Fibroblast of skin of back (primary cell): Measurements from ENCODE around the gene PHF21B.
"Not testable (repeated sequence)": the region's sequence is repeated elsewhere in the genome, so short reads cannot be mapped to it uniquely, and the experiment has no call there.

Source experiments
- DNase-seq: peaks from one replicate; pipeline ENCODE4 v3.0.0-alpha.2; 2013

PHF21B gene

GRCh38 chr22:44865193-44866057 is 144.4 kb downstream of the PHF21B start:
- DNase-seq, result no peak

- DNase-seq, result no peak
Observed at GRCh38 chr22:44862981-44863860, 146.6 kb downstream of the PHF21B start.

- no peak for DNase-seq
Observed at GRCh38 chr22:44862281-44862680, 147.5 kb downstream of the PHF21B start.

GRCh38 chr22:44861245-44861644 is 148.6 kb downstream of the PHF21B start:
- no peak for DNase-seq

DNA sequence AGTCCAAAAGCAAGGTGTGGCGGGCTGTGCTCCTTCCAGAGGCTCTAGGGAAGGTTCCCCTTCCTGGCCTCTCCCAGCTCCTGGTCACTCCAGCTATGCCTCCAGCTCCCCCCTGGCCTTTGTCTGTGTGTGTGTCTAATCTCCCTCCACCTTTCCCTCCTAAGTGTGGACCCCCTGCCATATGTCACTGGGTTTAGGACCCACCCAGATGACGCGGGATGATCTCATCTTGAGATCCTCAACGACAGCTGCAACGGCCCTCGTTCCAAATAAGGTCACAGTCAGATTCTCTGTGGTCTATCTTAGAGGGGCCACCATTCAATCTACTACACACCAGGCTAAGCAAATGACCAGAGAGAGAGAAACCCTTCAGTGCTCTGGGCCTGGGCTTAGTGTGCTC is 149.5 kb downstream of the PHF21B start:
- no peak for DNase-seq

DNA sequence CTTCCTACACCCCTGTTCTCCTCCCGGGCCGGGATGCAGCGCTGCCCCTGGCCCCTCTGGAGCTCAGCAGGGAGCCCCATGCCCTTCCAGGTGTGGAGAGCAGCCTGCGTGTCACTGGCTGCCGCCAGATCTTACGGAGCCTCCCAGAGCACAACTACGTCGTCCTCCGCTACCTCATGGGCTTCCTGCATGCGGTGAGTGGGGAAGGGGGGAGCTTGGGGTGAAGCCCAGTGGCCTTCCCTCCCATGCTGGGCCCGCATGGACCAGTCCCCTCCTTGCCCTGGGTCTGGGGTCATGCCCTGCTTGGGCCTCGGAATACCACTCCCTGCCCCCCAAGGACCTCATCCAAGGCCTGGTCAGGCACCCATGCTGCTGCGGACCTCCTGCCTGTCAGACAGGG is 150.2 kb downstream of the PHF21B start:
- DNase-seq, result no peak

DNA sequence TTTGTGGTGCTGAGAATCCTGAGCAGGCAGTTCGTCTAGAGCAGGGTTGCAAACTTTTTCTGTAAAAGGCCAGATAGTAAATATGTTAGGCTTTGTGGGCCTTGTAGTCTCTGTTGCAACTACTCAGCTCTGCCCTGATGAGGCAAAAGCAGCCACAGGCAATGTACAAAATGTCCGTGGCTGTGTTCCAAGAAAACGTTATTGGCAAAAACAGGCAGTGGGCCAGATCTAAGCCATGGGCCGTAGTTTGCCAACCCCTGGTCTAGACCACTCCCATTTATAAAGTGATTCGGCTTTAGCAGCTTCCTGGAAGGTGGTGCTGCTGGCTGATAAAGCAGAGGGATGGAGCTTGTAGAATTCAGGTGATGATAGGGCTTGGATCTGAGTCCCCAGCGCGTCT is 151.0 kb downstream of the PHF21B start:
- DNase-seq, result not testable (repeated sequence)

GRCh38 chr22:44855855-44856254 is 153.9 kb downstream of the PHF21B start:
- DNase-seq, result no peak

DNA sequence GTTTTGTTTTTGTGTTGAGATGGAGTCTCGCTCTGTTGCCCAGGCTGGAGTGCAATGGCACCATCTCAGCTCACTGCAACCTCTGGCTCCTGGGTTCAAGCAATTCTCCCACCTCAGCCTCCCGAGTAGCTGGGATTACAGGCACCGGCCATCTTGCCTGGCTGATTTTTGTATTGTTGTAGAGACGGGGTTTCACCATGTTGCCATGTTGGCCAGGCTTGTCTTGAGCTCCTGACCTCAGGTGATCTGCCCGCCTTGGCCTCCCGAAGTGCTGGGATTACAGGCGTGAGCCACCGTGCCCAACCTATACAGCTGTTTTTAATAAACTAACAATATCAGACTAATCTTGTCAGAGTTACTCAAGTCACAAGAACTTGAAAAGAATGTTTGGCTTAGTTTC is 155.2 kb downstream of the PHF21B start:
- not testable (repeated sequence) for DNase-seq

DNA sequence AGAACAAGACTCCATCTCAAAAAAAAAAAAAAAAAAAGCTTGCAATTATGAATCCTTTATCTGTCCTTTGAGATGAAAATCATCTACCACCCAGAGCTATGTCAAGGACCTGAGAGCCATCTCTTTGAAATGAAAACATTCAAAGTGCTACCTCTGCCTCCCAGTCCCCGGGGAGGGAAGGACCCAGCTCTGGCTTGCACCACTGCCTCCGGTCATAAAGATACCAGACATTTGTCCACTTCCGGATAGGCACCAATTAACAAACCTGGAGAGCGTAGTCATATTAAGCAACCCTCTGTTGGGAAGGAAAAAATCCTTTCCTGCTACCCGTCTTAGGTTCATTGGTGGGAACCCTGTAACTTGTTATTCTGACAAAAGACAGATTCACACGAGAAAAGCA is 158.9 kb downstream of the PHF21B start:
- DNase-seq, result no peak

DNA sequence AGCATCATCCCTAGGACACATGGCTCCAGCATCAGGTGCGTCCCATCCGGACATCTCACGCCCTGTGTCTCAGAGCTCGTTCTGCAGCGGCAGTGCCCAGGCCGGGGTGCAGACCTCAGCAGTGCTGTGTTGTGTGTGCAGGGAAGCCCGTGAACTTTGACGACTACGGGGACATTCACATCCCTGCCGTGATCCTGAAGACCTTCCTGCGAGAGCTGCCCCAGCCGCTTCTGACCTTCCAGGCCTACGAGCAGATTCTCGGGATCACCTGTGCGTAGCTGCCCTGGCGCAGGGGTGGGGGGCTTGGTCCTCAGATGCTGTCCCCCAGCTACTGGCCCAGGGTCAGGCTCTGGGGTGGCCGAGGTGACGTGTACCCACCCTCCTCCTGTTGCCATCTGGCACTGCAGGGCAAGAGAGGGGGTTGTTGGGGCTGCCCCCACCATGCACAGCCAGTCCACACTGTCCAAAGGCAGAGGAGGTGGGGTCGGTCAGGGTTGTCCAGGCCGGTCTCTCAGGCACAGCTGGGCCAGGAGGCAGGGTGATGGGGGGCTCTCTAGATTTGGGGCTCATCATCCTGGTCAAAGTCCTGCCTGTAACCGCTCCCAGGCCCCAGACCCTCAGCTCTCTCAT is 160.9 kb downstream of the PHF21B start:
- no peak for DNase-seq

DNA sequence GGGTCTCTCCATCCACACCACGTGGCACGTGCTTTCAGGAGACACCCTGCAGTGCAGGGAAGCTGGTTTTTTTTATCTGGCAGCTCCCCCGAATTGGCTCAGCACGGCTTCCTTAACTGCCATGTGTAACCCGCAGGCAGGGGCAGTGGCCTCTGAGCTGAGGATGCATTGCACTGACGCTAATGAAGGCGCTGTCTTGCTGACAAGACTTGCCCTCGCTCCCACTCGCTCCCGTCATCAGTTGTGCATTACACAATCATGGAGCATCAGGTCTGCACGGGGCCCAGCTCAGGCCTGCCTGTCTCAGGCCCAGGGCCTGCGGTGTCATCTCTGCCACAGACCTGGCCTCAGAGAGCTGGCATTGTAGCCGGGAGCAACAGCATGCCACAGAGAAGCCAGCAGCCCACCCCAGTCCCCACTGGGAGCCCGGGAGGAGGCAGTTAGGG is 161.5 kb downstream of the PHF21B start:
- no peak for DNase-seq

- no peak for DNase-seq
Observed at GRCh38 chr22:44847892-44848291, 161.9 kb downstream of the PHF21B start.

GRCh38 chr22:44847380-44847779 is 162.4 kb downstream of the PHF21B start:
- DNase-seq, result no peak

- DNase-seq, result no peak
Observed at GRCh38 chr22:44846726-44847275, 163.0 kb downstream of the PHF21B start.

DNA sequence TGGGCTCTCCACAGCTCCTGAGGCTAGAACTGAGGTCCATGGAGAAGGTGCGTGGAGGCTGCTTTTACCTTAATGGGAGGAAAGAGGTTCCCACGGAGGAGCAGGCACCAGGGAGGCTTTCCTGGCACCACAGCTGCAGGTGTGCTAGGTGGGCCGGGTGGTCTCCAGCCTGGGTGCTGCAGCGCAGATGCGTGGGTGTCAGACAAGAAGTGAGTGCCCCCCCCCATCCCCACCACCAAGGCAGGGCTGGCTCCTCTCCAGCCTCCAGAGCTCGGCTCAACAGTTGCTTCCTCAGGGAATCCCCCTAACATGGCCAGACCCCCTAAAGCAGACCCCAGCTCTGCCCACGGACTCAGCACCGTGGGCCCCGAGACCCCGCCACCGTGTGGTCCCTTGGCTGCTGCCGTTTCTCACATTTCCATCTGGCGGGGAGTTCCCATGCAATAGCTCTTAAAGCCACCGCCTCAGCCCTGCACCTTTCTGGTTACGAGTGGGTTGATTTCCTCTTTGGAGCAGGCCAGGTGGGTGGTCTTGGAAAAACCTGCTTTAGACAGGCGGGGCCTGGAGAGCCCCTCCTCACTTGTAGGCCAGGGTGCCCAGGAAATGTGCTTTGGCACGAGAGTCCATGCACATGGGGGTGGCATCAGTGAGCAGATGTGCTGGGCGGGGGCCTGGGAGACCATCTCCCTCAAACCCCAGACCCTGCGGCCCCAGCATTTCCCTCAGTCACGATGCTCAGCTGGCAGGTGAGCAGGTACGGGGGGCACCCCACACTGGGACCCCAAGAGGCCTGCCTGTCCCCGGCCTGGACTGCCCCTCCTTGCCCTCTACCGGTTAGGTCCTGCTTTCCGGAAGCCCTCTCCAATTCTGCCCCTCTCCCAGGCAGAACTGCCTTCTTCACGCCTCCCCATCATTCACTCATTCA is 163.7 kb downstream of the PHF21B start:
- DNase-seq, result no peak

DNA sequence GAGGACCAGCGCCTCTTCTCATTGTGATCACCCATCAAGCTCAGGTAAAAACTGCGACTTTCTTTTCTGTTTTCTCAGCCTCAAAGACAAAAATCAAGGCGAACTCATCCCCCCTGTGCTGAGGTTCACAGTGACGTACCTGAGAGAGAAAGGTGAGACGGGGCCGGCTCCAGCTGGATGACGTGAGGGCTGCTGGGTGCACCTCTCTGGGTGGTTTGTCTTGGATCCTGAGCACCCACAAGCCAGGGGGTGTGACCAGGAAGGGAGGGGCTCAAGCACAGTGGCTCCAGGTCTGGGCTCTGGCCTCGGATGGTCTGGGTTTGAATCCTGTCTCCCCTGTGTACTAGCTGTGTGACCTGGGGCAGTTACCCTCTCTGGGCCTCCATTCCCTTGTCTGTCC is 164.6 kb downstream of the PHF21B start:
- DNase-seq, result no peak

- no peak for DNase-seq
Observed at GRCh38 chr22:44842417-44842816, 167.4 kb downstream of the PHF21B start.

DNA sequence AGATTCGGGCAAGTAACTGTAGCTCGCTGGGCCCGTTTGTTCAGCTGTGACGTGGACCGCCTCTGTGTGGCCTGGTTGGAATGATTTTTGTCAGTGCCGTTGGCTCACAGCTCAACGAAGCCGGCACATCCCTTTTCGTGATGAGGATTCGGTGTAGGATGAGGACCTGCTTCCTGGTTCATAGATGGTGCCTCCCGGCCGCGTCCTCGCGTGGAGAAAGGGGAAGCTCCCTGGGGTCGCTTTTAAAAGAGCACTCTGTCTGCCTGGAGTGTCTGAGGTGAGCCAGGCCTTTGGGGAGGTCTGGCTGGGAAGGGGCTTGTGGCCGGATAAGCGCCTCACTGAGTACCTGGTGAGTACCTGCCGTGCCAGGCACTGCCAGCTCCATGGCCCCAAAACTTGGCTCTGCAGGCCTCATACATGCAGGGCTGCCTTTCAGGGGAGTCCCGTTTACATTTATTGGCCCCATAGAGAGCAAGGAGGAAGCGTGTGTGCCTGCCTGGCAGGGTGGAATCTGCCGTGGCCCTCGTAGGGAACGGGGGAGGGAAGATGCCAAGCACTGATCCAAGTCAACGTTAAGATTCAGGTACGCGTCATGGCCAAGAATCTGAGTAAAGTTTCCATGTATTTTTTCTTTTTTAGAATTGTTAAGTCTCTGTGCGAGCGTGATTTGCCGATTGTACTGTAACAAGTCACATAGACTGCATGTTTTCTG is 169.0 kb downstream of the PHF21B start:
- DNase-seq, result no peak

GRCh38 chr22:44839721-44840120 is 170.1 kb downstream of the PHF21B start:
- DNase-seq, result no peak

- DNase-seq, result no peak
Observed at GRCh38 chr22:44839061-44839460, 170.7 kb downstream of the PHF21B start.
